ENCODE results near the gene OSBPL9. TPM values are rescaled to one million over a fixed set of nuclear protein-coding genes. Genes with fewer than 3 reads are reported as not detected.

Gene OSBPL9
- total RNA-seq, 1 donor from 2014 or later, result 91.2 TPM

- DNase-seq (ENCODE audit: low spot score), result no peak
- peak overlapping the region; percentile 70 for H3K4me3 Mint-ChIP-seq (ENCODE audit: unreplicated experiment)
- TF ChIP-seq CTCF (IDR thresholded peaks at IDR 0.05; ENCODE audit: unreplicated experiment), result no peak
- peaks cover 35% of the 10 kb centered on the region for H3K4me1 Mint-ChIP-seq (ENCODE audit: unreplicated experiment)
- H3K27me3 Mint-ChIP-seq (ENCODE audit: unreplicated experiment), result peaks cover 1% of the 10 kb centered on the region
- no peaks in the 10 kb centered on the region for H3K9me3 Mint-ChIP-seq (ENCODE audit: unreplicated experiment)
- H3K27ac Mint-ChIP-seq (ENCODE audit: unreplicated experiment), result no peak overlapping the region
- no peaks in the 10 kb centered on the region for H3K36me3 Mint-ChIP-seq (ENCODE audit: low read depth, unreplicated experiment)
Observed at GRCh38 chr1:51616490-51616889, 402 bp upstream of the OSBPL9 start.

- no peak overlapping the region for H3K27ac Mint-ChIP-seq (ENCODE audit: unreplicated experiment)
- no peak for DNase-seq (ENCODE audit: low spot score)
- no peak for TF ChIP-seq CTCF (IDR thresholded peaks at IDR 0.05; ENCODE audit: unreplicated experiment)
- peaks cover 47% of the 10 kb centered on the region for H3K4me1 Mint-ChIP-seq (ENCODE audit: unreplicated experiment)
- H3K27me3 Mint-ChIP-seq (ENCODE audit: unreplicated experiment), result peaks cover 1% of the 10 kb centered on the region
- no peaks in the 10 kb centered on the region for H3K9me3 Mint-ChIP-seq (ENCODE audit: unreplicated experiment)
- no peak overlapping the region for H3K4me3 Mint-ChIP-seq (ENCODE audit: unreplicated experiment)
- H3K36me3 Mint-ChIP-seq (ENCODE audit: low read depth, unreplicated experiment), result no peaks in the 10 kb centered on the region
Observed at GRCh38 chr1:51618715-51619114, 1.8 kb downstream of the OSBPL9 start.

GRCh38 chr1:51620470-51620869, 3.6 kb downstream of the OSBPL9 start:
- TF ChIP-seq CTCF (IDR thresholded peaks at IDR 0.05; ENCODE audit: unreplicated experiment), result no peak
- H3K27ac Mint-ChIP-seq (ENCODE audit: unreplicated experiment), result peak overlapping the region; percentile 8

GRCh38 chr1:51621161-51621560, 4.3 kb downstream of the OSBPL9 start:
- Mint-ChIP-seq H3K27ac (ENCODE audit: unreplicated experiment) (no peak overlapping the region), H3K27me3 (ENCODE audit: unreplicated experiment) (peaks cover 1% of the 10 kb centered on the region), H3K4me1 (ENCODE audit: unreplicated experiment) (peaks cover 47% of the 10 kb centered on the region), H3K9me3 (ENCODE audit: unreplicated experiment) (no peaks in the 10 kb centered on the region), H3K4me3 (ENCODE audit: unreplicated experiment) (no peak overlapping the region), H3K36me3 (ENCODE audit: low read depth, unreplicated experiment) (no peaks in the 10 kb centered on the region)
- DNase-seq (ENCODE audit: low spot score), result no peak
- TF ChIP-seq CTCF (IDR thresholded peaks at IDR 0.05; ENCODE audit: unreplicated experiment), result no peak

More at GRCh38 chr1:51620470-51620869, 3.6 kb downstream of the OSBPL9 start:
- no peaks in the 10 kb centered on the region for H3K9me3 Mint-ChIP-seq (ENCODE audit: unreplicated experiment)
- DNase-seq (ENCODE audit: low spot score), result no peak
- peaks cover 1% of the 10 kb centered on the region for H3K27me3 Mint-ChIP-seq (ENCODE audit: unreplicated experiment)
- peaks cover 47% of the 10 kb centered on the region for H3K4me1 Mint-ChIP-seq (ENCODE audit: unreplicated experiment)
- H3K36me3 Mint-ChIP-seq (ENCODE audit: low read depth, unreplicated experiment), result no peaks in the 10 kb centered on the region
- H3K4me3 Mint-ChIP-seq (ENCODE audit: unreplicated experiment), result no peak overlapping the region

- no peaks in the 10 kb centered on the region for H3K36me3 Mint-ChIP-seq (ENCODE audit: low read depth, unreplicated experiment)
- TF ChIP-seq CTCF (IDR thresholded peaks at IDR 0.05; ENCODE audit: unreplicated experiment), result no peak
- H3K27me3 Mint-ChIP-seq (ENCODE audit: unreplicated experiment), result no peaks in the 10 kb centered on the region
- no peaks in the 10 kb centered on the region for H3K9me3 Mint-ChIP-seq (ENCODE audit: unreplicated experiment)
- H3K4me1 Mint-ChIP-seq (ENCODE audit: unreplicated experiment), result peaks cover 45% of the 10 kb centered on the region
- H3K4me3 Mint-ChIP-seq (ENCODE audit: unreplicated experiment), result no peak overlapping the region
- DNase-seq (ENCODE audit: low spot score), result no peak
- H3K27ac Mint-ChIP-seq (ENCODE audit: unreplicated experiment), result no peak overlapping the region
Observed at GRCh38 chr1:51621841-51622454, 5.1 kb downstream of the OSBPL9 start.
